GM23338 (cell line): ENCODE data around the gene MYO5C. TPM values are rescaled to one million over a fixed set of nuclear protein-coding genes. Genes with fewer than 3 reads are reported as not detected.

Experiments used
- ATAC-seq: fragments of 200-7000 bp; cut with Tn5 transposase; 3 replicates; pipeline ENCODE4 v1.9.1; 2020
- DNase-seq: peaks from one replicate; pipeline ENCODE4 v3.0.0-alpha.2; 2015; ENCODE audit warnings: low spot score
- H2AFZ ChIP-seq: fragments of 200-600 bp; sonication (generic); 2 replicates; pipeline ENCODE4 v1.8.0; 2016; ENCODE audit warnings: antibody characterized with exemption, mild to moderate bottlenecking, moderate library complexity
- H3F3A ChIP-seq: fragments of 200-600 bp; sonication (generic); replicated peaks from 2 replicates; pipeline ENCODE4 v1.8.0; 2017; ENCODE audit warnings: antibody characterized with exemption, mixed run types, low read depth
- H3K27ac ChIP-seq: fragments of 200-600 bp; sonication (generic); 2 replicates; pipeline ENCODE4 v1.6.1; 2016; ENCODE audit warnings: low read depth
- H3K27me3 ChIP-seq: fragments of 200-600 bp; sonication (generic); 2 replicates; pipeline ENCODE4 v1.8.0; 2016; ENCODE audit warnings: mild to moderate bottlenecking, mixed run types, moderate library complexity; ENCODE audit not compliant: insufficient read depth
- H3K36me3 ChIP-seq: fragments of 200-600 bp; sonication (generic); 2 replicates; pipeline ENCODE4 v1.8.0; 2016; ENCODE audit warnings: mild to moderate bottlenecking; ENCODE audit not compliant: insufficient read depth
- H3K4me1 ChIP-seq: fragments of 200-600 bp; sonication (generic); 2 replicates; pipeline ENCODE4 v1.8.0; 2016; ENCODE audit warnings: mild to moderate bottlenecking, moderate library complexity; ENCODE audit not compliant: insufficient read depth
- H3K4me2 ChIP-seq: fragments of 200-600 bp; sonication (generic); 2 replicates; pipeline ENCODE4 v1.7.1; 2017; ENCODE audit warnings: mixed run types
- H3K4me3 ChIP-seq: fragments of 200-600 bp; sonication (generic); 2 replicates; pipeline ENCODE4 v1.6.1; 2016; ENCODE audit warnings: mixed run types
- H3K79me2 ChIP-seq: fragments of 200-600 bp; sonication (generic); replicated peaks from 2 replicates; pipeline ENCODE4 v1.8.0; 2017; ENCODE audit warnings: mild to moderate bottlenecking; ENCODE audit not compliant: insufficient read depth
- H3K9me2 ChIP-seq: fragments of 200-600 bp; sonication (generic); 2 replicates; pipeline ENCODE4 v1.8.0; 2017; ENCODE audit not compliant: insufficient read depth
- H4K20me1 ChIP-seq: fragments of 200-600 bp; sonication (generic); replicated peaks from 2 replicates; pipeline ENCODE4 v1.8.0; 2017; ENCODE audit warnings: mild to moderate bottlenecking; ENCODE audit not compliant: insufficient read depth
- H3K27ac Mint-ChIP-seq: 2 replicates; pipeline ENCODE4 v1.8.0; 2020; ENCODE audit warnings: inconsistent platforms, mild to moderate bottlenecking, moderate library complexity, mixed read lengths
- H3K27me3 Mint-ChIP-seq: 3 replicates; pipeline ENCODE4 v1.8.0; 2022; ENCODE audit warnings: low read depth, mild to moderate bottlenecking, moderate library complexity, mixed read lengths, inconsistent platforms; ENCODE audit not compliant: insufficient read depth, poor library complexity
- H3K36me3 Mint-ChIP-seq: 3 replicates; pipeline ENCODE4 v1.8.0; 2021; ENCODE audit warnings: low read depth, mild to moderate bottlenecking, inconsistent platforms, moderate library complexity, mixed read lengths
- H3K4me1 Mint-ChIP-seq: 3 replicates; pipeline ENCODE4 v1.8.0; 2020; ENCODE audit warnings: mild to moderate bottlenecking, inconsistent platforms, mixed read lengths
- H3K4me3 Mint-ChIP-seq: 3 replicates; pipeline ENCODE4 v1.8.0; 2021; ENCODE audit warnings: moderate library complexity, mild to moderate bottlenecking, inconsistent platforms, mixed read lengths
- H3K9me3 Mint-ChIP-seq: 3 replicates; pipeline ENCODE4 v1.8.0; 2020; ENCODE audit warnings: moderate library complexity, mild to moderate bottlenecking, inconsistent platforms, mixed read lengths
- CREB1 ChIP-seq: fragments of 250-450 bp; sonication (Bioruptor Pico); IDR thresholded peaks from 2 replicates; pipeline ENCODE4 v1.5.0; 2020; ENCODE audit warnings: low read depth, mild to moderate bottlenecking, moderate library complexity
- CTCF ChIP-seq, 2 experiments: fragments of 200-600 bp in 1 of 2; sonication (generic) in 1 of 2; conservative IDR thresholded peaks; 2 replicates each; pipeline versions ENCODE4 v1.5.1 to v1.6.1; 2016 to 2017; ENCODE audit warnings: antibody characterized with exemption in 2 of 2, low read depth in 2 of 2, mild to moderate bottlenecking in 2 of 2, moderate library complexity in 1 of 2
- ETS1 ChIP-seq: IDR thresholded peaks from 2 replicates; pipeline ENCODE4 v1.6.1; 2016; ENCODE audit warnings: antibody characterized with exemption
- EZH2 ChIP-seq: fragments of 200-600 bp; sonication (generic); IDR thresholded peaks from one replicate; pipeline ENCODE4 v1.8.0; 2017; ENCODE audit warnings: antibody characterized with exemption, mild to moderate bottlenecking, low read depth; ENCODE audit not compliant: unreplicated experiment
- JUNB ChIP-seq: IDR thresholded peaks from one replicate; pipeline ENCODE4 v1.6.1; 2016; ENCODE audit warnings: antibody characterized with exemption; ENCODE audit not compliant: unreplicated experiment
- NANOG ChIP-seq: IDR thresholded peaks from 2 replicates; pipeline ENCODE4 v1.6.1; 2016; ENCODE audit warnings: antibody characterized with exemption, borderline replicate concordance
- POLR2AphosphoS5 ChIP-seq: IDR thresholded peaks from 2 replicates; pipeline ENCODE4 v1.6.1; 2016; ENCODE audit warnings: antibody characterized with exemption, low read depth
- REST ChIP-seq: IDR thresholded peaks from one replicate; pipeline ENCODE4 v1.6.1; 2018; ENCODE audit warnings: antibody characterized with exemption; ENCODE audit not compliant: unreplicated experiment
- STAT1 ChIP-seq: IDR thresholded peaks from one replicate; pipeline ENCODE4 v1.6.1; 2016; ENCODE audit warnings: antibody characterized with exemption; ENCODE audit not compliant: unreplicated experiment
- ZNF114 ChIP-seq: fragments of 250-450 bp; sonication (Bioruptor Pico); IDR thresholded peaks from 2 replicates; pipeline ENCODE4 v1.5.0; 2020; ENCODE audit warnings: mild to moderate bottlenecking, moderate library complexity
- ZNF331 ChIP-seq: fragments of 250-450 bp; sonication (Bioruptor Pico); IDR thresholded peaks from 2 replicates; pipeline ENCODE4 v1.5.0; 2020; ENCODE audit warnings: low read depth, mild to moderate bottlenecking, moderate library complexity
- polyA plus RNA-seq: library from polyadenylated mRNA; unstranded; fragments of >200 nt; fragmentation: Nextera tagmentation; extraction: Ambion mirVana; gene quantifications from 2 replicates; pipeline ENCODE4 v1.2.1, GENCODE V29; 2016
- total RNA-seq: library from RNA; depleted of rRNA; stranded (reverse); fragments of >200 nt; shearing (Covaris generic); gene quantifications from 2 replicates; pipeline ENCODE4 v1.2.3, GENCODE V29; 2014

Gene MYO5C
- total and polyA plus RNA-seq, 2 experiments from 2014 or later: 7.9 to 28.8 TPM

- Histone ChIP-seq H3K4me3 (no peak overlapping the region), H3K9me2 (no peaks in the 10 kb centered on the region), H3K79me2 (no peaks in the 10 kb centered on the region), H3K36me3 (peaks cover 3% of the 10 kb centered on the region; the same call in 1 of the 2 replicates), H2AFZ (no peak overlapping the region), H3K4me2 (no peak overlapping the region), H4K20me1 (no peaks in the 10 kb centered on the region), H3K4me1 (peaks cover 10% of the 10 kb centered on the region), H3K27me3 (no peaks in the 10 kb centered on the region), H3F3A (no peaks in the 10 kb centered on the region; the same call in 1 of the 2 replicates), H3K27ac (no peak overlapping the region)
- Mint-ChIP-seq H3K4me3 (no peak overlapping the region), H3K36me3 (peaks cover 31% of the 10 kb centered on the region), H3K27me3 (peaks cover 12% of the 10 kb centered on the region), H3K9me3 (no peaks in the 10 kb centered on the region; the same call in 2 of the 3 replicates), H3K4me1 (peaks cover 26% of the 10 kb centered on the region), H3K27ac (no peak overlapping the region)
- TF ChIP-seq POLR2AphosphoS5: no peak
- no peak for TF ChIP-seq CREB1 (CRISPR knock-in tag)
- no peak for TF ChIP-seq STAT1
- no peak for TF ChIP-seq JUNB
- peak; percentile 30 to 52; a peak in 3 of 4 replicates for TF ChIP-seq CTCF (conservative IDR thresholded peaks at IDR 0.05; ENCODE audit: low read depth in 2 of 2)
- TF ChIP-seq ZNF331 (CRISPR knock-in tag): no peak
- DNase-seq: peak; percentile 24
- ATAC-seq: no peak; the same call in 2 of the 3 replicates
These were observed 41.2 kb downstream of the MYO5C start for GRCh38 chr15:52254391-52254790.

- H4K20me1 ChIP-seq: no peaks in the 10 kb centered on the region
- H3K4me2 ChIP-seq: no peak overlapping the region
- no peaks in the 10 kb centered on the region for H3K9me2 ChIP-seq
- H3F3A ChIP-seq: no peaks in the 10 kb centered on the region; the same call in 1 of the 2 replicates
- no peak for ATAC-seq
- peaks cover 7% of the 10 kb centered on the region; the same call in 1 of the 2 replicates for H3K36me3 ChIP-seq
- no peak overlapping the region for H3K27ac ChIP-seq
- Mint-ChIP-seq H3K9me3 (no peaks in the 10 kb centered on the region; the same call in 2 of the 3 replicates), H3K27ac (no peak overlapping the region), H3K4me3 (no peak overlapping the region), H3K27me3 (peaks cover 8% of the 10 kb centered on the region), H3K36me3 (peaks cover 37% of the 10 kb centered on the region), H3K4me1 (peaks cover 15% of the 10 kb centered on the region)
- no peaks in the 10 kb centered on the region for H3K27me3 ChIP-seq
- DNase-seq: no peak
- peaks cover 10% of the 10 kb centered on the region for H3K4me1 ChIP-seq
- H3K79me2 ChIP-seq: no peaks in the 10 kb centered on the region
- H3K4me3 ChIP-seq: no peak overlapping the region
- no peak overlapping the region for H2AFZ ChIP-seq
- TF ChIP-seq ETS1: no peak
- no peak for TF ChIP-seq EZH2
- no peak for TF ChIP-seq STAT1
- no peak for TF ChIP-seq ZNF114
- TF ChIP-seq ZNF331 (CRISPR knock-in tag): no peak
- TF ChIP-seq REST: no peak
- no peak for TF ChIP-seq NANOG
- TF ChIP-seq CREB1 (CRISPR knock-in tag): no peak
These were observed 42.8 kb downstream of the MYO5C start for GRCh38 chr15:52252781-52253180.
